Stimulated activated CD8-positive, alpha-beta memory T cell treated with anti-CD3 and anti-CD28 coated beads, Interleukin-4, amount 100 ng/mL, for 24 hours (primary cell): ENCODE data around the gene SEC14L1.
"Not testable (repeated sequence)": the region's sequence is repeated elsewhere in the genome, so short reads cannot be mapped to it uniquely, and the experiment has no call there.

ENCODE experiments used
- DNase-seq: peaks from one replicate; pipeline ENCODE4 v3.0.0-alpha.2; 2020; ENCODE audit warnings: low read depth

Gene SEC14L1

GRCh38 chr17:77140878-77141767 lies at the start of gene SEC14L1:
Gene SEC14L1, plus strand, starts transcription at chr17:77140969. Its CDS starts 2,628 bp downstream, at chr17:77143597.
- peak; percentile 4 for DNase-seq

- no peak for DNase-seq
Measured at GRCh38 chr17:77092025-77092424, 48.7 kb upstream of the SEC14L1 start.

GRCh38 chr17:77095461-77095860 lies 45.3 kb upstream of the SEC14L1 start:
- DNase-seq: no peak

GRCh38 chr17:77096570-77097214 lies 44.1 kb upstream of the SEC14L1 start:
- DNase-seq: no peak

- no peak for DNase-seq
Measured at GRCh38 chr17:77097631-77098180, 43.1 kb upstream of the SEC14L1 start.

GRCh38 chr17:77098884-77099545 lies 41.8 kb upstream of the SEC14L1 start:
- DNase-seq: no peak

- no peak for DNase-seq
Measured at GRCh38 chr17:77099997-77100396, 40.8 kb upstream of the SEC14L1 start.

GRCh38 chr17:77101521-77102410 lies 39.0 kb upstream of the SEC14L1 start:
- no peak for DNase-seq

GRCh38 chr17:77102411-77103134 lies 38.2 kb upstream of the SEC14L1 start:
- not testable (repeated sequence) for DNase-seq

- DNase-seq: no peak
Measured at GRCh38 chr17:77105706-77106105, 35.1 kb upstream of the SEC14L1 start.

- DNase-seq: no peak
Measured at GRCh38 chr17:77106874-77107358, 33.9 kb upstream of the SEC14L1 start.

GRCh38 chr17:77107506-77108433 lies 33.0 kb upstream of the SEC14L1 start:
- DNase-seq: peak; percentile 66

- DNase-seq: no peak
Measured at GRCh38 chr17:77109159-77109759, 31.5 kb upstream of the SEC14L1 start.

- no peak for DNase-seq
Measured at GRCh38 chr17:77109764-77110359, 30.9 kb upstream of the SEC14L1 start.

GRCh38 chr17:77111165-77111933 lies 29.4 kb upstream of the SEC14L1 start:
- DNase-seq: not testable (repeated sequence)

- no peak for DNase-seq
Measured at GRCh38 chr17:77111934-77112296, 28.9 kb upstream of the SEC14L1 start.

- DNase-seq: no peak
Measured at GRCh38 chr17:77115510-77115909, 25.3 kb upstream of the SEC14L1 start.

- no peak for DNase-seq
Measured at GRCh38 chr17:77115947-77116346, 24.8 kb upstream of the SEC14L1 start.
